CD4-positive, alpha-beta T cell treated with Interleukin-15 for 4 hours (primary cell): ENCODE data around the gene RBM15B.

Experiments used
- DNase-seq: peaks from one replicate; pipeline ENCODE4 v3.0.0-alpha.2; 2020; ENCODE audit warnings: low spot score

Gene RBM15B

DNA sequence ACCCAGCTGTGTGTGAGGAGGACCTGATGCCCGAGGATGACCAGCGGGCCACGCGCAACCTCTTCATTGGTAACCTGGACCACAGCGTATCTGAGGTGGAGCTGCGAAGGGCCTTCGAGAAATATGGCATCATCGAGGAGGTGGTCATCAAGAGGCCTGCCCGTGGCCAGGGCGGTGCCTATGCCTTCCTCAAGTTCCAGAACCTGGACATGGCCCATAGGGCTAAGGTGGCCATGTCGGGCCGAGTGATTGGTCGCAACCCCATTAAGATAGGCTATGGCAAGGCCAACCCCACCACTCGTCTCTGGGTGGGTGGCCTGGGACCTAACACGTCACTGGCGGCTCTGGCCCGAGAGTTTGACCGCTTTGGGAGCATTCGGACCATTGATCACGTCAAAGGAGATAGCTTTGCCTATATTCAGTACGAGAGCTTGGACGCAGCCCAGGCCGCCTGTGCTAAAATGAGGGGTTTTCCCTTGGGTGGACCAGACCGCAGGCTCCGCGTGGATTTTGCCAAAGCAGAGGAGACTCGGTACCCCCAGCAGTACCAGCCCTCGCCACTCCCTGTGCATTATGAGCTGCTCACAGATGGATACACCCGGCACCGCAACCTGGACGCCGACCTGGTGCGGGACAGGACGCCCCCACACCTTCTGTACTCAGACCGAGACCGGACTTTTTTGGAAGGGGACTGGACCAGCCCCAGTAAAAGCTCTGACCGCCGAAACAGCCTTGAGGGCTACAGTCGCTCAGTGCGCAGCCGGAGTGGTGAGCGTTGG lies 1.5 kb downstream of the RBM15B start:
- DNase-seq, result no peak

DNA sequence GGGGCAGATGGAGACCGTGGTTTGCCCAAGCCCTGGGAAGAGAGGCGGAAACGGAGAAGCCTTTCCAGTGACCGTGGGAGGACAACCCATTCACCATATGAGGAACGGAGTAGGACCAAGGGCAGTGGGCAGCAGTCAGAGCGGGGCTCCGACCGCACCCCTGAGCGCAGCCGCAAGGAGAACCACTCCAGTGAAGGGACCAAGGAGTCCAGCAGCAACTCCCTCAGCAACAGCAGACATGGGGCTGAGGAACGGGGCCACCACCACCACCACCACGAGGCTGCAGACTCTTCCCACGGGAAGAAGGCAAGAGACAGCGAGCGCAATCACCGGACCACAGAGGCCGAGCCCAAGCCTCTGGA lies 2.0 kb downstream of the RBM15B start:
- DNase-seq, result no peak

DNA sequence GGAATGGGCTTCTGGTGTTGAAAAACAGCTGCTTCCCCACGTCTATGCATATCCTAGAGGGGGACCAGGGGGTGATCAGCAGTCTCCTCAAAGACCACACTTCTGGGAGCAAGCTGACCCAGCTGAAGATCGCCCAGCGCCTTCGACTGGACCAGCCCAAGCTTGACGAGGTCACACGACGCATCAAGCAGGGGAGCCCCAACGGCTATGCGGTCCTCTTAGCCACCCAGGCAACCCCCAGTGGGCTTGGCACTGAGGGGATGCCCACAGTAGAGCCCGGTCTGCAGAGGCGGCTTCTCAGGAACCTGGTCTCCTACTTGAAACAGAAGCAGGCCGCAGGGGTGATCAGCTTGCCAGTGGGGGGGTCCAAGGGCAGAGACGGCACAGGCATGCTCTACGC lies 2.5 kb downstream of the RBM15B start:
- DNase-seq, result no peak

DNA sequence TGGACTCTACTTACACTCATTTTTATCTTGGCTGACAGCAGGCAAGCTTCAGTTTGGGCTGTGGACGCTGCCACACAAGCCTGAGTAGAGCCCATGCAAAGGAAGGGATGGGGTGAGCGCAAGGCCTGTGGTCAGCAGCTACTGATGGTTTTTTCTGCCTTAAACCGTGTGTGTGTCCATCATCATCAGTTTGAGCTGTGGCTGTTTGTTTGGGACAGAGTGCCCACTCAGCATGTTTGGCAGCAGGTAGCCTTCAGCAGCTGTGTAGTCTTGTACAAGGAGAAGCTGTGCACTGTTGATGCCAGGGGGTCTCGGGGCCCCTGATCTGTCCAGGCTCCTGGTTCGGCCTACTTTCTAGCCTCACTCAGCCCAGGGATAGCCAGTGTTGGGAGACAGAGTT lies 3.5 kb downstream of the RBM15B start:
- DNase-seq, result no peak

DNA sequence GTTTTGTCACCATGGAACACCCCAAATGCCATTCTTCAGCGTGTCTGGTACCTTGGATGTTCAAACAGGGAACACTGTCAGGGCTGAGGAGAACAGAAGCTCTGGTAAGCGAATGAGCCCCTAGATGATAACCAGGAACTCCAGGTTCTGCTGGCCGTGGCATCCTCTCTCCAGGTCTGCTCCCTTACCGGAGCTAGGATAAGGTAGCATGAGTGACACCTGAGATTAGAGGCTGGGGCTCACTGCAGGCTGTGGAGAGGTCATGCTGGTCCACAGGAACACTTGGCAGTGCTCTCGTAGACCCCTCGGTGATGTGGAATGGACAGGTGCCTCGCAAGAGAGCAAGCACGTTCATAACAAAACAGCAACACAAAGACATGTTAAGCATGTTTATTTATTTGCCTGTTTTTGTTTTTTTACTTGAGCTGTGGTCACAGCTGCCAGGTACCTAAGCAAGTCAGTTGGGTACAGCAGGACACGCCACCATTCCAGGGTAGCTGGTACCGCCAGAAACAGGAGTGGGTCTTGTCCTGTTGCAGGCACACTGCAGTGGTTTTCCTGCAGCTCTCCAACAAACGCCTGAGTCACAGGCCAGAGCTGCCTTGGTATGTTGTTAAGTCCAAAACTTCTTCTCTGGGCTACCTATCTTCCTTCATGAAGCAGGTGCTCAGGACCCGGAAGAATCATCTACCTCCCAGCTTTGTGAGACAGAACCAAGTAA lies 4.6 kb downstream of the RBM15B start:
- DNase-seq, result no peak

DNA sequence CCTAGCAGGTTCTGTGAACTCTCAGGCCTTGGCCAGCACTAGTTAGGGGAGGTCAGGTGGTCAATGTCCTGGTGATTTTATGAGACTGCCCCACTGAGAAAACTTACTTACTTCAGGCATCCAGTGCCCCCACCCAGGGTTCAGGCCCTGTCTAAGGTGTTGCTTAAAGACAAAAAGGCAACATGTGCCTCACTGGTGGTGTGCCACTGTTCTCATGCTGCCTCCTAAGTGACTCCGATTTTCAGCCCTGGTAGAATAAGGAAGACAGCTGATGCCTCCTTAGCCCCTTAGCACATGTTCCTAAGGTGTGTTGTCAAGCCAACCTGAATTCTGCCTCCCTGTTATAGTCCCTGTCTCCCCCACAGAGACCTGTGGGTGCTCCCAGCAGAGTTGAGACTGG lies 5.3 kb downstream of the RBM15B start:
- no peak for DNase-seq

DNA sequence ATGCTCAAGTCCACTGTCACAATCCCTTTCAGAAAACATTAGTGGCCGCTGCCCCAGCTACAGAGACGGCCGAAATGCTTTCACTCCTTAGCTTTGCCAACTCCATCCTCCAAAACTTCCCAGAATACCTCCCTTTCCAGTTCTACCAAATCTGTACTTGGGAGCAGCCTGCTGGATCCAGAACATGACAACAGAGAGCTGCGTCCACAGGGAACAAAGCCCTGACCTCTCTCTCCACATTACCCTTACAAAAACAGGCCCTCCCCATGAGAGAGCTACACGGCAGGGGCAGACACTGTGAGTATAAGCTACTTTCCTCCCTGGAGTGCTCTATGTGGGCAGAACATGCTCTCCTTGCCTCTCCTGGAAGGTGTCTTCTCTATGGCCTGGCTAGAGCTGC lies 6.3 kb downstream of the RBM15B start:
- no peak for DNase-seq

DNA sequence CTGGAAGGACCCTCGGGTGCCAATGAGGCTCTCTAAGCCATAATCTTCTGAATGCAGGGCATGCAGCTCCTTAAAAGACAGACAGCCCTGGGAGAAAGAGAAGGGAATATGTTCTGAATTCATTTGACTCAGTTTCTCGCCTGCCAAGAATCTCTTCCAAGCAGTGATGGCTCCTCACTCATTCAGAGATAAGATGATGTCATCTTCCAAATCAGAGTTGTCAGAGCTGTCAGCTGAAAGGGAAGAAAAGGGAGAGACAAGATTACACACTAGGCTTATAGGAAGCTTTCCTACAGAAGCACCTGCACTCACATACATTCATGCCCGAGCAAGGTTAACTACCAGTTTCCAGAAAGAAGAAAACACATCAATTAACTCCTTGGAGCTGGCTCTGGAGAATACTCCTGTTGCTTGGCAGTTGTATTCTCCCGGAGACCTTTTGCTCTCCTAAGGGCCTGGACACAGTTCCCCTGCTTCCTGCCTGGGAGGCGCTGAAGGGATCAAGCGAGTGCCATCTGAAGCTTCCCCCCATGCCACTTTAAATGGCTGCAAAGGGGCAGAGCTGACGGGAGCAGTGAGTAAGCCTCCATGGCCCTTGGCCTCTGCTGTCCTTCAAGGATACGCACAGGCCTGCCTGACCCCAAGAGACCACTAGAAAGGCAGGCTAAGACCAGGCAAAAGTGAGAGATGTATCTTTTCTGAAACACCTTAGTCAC lies 7.7 kb downstream of the RBM15B start:
- DNase-seq, result no peak

DNA sequence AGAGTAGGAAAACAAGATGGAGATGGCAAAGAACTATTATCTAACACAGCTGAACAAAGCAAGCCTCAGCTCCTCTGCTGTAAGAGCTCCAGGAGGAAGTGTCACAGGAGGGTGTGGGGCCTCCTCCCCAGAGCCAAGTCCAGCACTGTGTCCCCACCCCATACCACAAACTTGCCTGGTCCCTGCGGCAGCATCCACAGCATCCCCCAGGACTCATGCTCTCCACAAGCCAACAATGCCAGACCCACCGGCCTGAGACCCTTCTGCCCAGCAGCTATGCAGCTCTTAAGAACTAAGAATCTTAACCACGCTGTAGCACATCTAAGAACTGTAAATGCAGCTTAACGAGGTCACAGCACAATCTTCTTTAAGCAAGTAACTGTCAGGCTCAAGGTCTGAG lies 9.1 kb downstream of the RBM15B start:
- no peak for DNase-seq

DNA sequence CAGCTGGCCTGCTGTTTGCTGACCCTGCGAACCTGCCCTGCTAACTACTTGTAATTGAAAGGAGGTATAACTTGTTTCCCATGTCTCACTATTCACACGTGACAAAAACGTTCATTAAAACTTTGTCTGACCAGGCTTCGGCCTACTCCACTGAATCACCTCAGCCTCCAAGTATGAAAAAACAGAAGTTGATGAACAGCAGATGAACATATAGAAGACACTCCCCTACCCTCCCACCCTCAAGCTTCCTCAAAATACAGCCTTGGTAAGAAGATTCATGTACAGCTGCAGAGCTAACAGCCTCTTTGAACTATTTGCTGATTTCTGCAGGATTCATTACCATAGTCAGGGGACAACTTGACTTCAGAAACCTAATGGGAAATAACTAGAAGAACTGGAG lies 10.7 kb downstream of the RBM15B start:
- no peak for DNase-seq

DNA sequence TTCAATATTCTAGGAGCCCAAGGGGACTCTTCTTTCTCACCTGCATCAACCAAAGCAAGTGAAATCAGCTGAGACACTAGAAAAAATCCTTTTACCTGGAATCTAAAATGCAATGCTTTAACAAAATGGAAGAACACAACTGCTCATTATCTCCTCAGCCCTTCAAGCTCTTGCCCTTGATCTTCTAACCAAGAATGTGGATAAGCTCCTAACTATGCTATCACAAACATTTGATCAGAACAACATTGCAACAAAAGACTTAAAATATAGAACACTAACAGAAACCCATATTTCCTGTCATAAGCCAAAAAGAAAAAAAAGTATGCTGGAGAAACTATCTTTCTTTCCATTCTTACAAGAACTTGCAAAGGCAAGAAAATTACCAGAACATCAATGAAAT lies 12.6 kb downstream of the RBM15B start:
- no peak for DNase-seq

DNA sequence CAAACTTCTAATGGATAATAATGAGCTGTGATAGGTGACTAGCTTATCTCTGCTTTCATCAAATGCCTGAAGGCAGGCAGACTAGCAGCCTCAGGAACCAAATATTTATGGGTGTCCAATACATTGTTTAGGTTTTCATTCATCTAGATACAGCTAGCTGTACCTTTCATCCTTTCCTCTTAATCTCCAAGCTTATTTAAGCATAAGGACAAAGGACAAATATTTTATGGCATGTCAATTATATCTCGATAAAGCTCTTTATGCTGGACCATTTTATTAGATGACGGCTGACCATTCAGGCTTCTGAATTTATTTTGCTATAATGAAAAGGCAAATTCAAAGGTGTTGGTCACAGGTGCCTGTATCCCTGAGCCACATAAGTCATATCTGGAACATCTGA lies 16.9 kb downstream of the RBM15B start:
- no peak for DNase-seq

DNA sequence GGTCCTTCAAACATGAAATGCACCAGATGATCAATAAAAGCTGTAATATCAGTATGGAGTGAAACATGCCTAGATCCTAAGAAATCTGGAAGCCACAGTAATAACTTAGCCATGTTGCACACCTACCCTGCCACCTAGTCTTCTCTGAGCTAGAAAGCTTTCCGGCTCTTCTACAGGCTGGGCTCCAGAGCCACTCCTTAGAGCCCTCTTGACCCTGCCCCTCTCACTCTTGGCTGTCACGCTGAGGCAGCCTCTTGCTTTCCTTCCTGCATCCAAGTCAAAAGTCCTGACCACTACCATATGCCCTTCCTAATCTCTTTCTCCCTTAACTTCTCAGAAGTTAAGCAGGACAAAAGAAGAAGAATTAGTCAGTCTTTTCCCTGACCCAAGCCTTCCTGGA lies 17.7 kb downstream of the RBM15B start:
- no peak for DNase-seq

DNA sequence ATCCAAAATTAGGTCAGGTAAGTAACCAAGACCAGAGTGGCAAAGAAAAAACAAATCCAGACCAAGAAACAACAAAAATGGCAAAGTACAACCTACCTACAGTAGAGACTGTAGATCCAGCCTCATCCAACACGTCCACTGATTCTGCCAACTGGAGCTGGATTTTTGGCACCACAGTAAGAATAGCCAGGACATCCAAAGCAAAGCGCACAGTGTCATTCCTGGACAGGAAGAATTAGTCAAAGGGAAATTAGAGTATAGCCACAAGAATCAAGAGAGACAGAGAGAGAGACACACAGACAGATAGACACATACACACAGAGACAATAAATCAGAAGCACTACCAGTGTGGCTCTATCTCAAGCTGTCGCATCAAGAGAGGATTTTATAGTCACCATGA lies 31.1 kb downstream of the RBM15B start:
- no peak for DNase-seq

DNA sequence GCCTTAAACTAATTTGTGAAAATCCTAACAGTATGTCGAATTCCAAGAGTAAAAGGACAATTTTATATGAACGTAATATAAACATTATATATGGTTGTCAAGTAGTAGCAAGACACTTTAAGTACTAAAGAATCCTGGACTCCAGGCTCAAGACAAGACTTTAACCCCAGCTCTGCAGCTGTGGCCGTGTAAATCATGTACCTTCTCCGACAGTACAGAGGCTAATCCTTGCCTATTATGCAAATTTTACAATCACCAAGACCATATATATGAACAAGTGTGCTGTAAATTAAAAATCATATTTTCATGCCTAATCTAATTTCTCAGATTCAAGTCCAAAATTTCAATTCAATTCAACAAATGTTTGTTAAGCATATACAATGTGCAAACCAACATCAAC lies 35.8 kb downstream of the RBM15B start:
- DNase-seq, result no peak

DNA sequence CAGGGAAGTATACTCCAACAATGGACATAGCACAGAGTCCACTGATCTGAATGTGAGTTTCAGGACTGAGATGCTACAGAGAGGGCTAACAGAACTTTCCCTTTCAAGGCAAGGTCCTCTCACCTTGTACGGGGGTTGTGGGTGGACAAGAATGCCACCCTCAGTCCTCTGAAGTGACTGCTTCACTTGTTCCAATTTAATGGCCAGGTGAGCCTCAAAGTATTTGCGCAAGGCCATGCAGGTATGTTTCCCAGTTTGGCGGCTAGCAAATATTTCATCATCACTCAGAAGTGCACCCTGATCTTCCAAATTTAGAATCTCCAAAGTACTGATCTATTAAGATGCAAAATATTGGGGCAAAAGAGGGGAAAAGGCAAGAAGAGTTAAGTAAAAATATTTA lies 38.1 kb downstream of the RBM15B start:
- DNase-seq, result no peak

DNA sequence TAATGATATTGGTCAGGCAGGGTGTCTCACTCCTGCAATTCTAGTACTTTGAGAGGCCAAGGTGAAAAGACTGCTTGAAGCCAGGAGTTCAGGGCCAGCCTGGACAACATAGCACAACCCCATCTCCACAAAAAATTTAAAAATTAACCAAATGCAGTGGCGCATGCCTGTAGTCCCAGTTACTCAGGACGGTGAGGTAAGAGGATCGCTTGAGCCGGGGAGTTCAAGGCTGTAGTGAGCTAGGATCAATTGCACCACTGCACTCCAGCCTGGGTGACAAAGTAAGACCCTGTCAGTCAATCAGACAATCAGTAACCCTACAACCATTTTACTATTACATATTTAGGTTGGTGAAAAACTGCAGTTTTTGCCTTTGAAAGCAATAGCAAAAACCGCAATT lies 43.0 kb downstream of the RBM15B start:
- DNase-seq, result no peak

DNA sequence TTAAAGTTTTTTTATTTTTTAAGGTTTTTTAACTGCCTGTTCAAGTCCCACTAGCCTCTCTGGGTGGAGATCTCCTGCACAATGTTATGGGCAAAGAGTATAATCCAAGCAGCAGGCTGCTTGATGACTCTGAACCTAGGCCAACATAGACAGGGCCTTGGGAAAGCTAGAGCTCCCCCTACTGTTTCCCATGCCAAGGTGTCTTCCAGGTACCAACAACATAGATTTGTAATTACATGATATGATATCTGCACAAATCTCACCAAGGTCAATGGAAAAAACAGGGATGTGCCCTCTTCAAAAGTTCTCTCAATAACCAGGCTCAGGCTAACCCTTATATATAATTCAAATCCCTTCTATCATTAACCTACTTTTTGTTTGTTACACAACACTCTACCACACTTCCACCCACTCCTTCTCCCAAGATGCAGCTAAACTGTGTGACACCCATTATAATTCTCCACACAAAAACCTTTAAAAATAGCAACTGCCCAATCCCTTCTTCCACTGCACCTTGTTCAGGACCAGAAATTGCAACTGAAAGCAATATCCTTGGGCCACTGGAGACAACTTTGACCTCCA lies 43.8 kb downstream of the RBM15B start:
- DNase-seq, result peak; percentile 60

DNA sequence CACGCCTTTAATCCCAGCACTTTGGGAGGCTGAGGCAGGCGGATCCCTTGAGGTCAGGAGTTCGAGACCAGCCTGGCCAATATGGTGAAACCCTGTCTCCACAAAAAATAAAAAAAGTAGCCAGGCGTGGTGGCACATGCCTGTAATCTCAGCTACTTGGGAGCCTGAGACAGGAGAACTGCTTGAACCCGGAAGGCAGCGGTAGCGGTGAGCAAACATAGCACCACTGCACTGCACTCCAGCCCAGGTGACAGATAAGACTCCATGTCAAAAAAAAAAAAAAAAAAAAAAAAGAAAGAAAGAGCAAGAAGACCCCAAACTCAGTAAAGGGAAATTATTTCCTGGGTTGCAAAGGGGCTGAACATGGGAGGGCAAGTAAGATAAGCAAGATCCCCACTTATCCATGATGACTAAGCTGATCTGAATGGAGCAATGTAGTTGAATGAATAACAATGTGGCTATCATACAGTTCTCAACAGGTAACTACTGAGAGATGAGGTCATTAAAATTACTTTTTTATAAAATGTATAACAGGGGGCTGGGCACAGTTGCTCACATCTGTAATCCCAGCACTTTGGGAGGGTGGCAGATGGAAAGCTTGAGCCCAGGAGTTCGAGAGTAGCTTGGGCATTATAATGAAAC lies 46.0 kb downstream of the RBM15B start:
- DNase-seq, result no peak

DNA sequence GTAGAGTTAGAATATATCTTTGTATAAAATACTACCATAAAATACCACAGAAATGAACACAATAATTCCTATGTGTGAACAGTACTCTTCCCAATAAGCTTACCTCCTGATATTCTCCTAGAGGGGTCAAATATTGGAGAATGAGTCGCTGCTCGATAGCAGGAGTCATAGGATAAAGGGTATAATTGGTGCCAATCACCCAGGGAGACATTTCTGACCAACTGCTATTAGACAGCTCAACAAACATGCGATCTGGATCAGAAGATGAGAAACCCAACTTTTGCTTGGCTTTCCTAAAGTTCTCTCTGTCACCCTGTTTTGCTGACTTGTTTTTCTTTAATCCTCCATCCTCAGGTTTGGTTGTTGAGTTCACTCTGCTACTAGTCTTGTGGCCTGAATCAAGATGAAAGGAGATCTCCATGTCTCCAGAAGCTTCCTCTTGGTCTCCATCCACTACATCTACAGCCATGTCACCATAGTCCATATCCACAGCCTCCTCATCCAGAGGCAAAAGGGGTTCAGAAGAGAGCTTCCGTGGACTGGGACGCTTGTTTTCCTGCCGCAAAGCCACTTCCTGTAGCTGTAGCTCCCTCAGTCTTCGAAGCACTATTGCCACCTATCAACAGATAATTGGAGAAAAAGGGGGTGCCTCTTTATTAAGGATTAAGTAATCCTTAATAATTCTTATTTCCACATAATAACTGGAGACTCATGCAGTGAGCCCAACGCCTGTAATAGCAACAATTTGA lies 50.4 kb downstream of the RBM15B start:
- no peak for DNase-seq

DNA sequence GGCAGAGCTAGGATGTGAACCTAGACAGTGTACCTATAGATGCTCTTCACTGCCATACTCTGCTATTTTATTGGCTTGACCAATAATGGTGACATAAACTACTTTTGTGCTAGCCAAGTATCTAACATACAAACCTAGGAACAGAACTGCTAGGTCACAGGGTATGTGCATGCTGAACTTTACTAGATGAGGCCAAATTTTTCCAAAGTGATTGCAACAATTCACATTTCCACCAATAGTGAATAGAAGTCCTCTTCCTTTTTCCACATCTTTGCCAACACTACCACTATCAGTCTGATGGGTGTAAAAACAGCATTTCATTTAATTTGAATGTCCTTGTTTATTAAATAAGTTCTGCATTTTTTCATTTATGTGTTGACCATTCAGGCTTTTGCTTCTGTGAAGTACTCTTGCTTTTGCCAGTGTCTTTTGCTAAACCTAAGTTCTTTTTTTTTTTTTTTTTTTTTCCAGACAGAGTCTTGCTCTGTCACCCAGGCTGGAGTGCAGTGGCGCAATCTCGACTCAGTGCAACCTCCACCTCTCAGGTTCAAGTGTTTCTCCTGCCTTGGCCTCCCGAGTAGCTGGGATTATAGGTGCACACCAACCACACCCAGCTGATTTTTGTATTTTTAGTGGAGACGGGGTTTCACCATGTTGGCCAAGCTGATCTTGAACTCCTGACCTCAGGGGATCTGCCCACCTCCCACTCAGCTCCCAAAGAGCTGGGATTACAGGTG lies 54.6 kb downstream of the RBM15B start:
- no peak for DNase-seq
